GM12891 (cell line): ENCODE results near the gene HKDC1.

Experiments used
- POLR2A ChIP-seq: IDR thresholded peaks from 2 replicates; pipeline ENCODE4 v1.6.1; 2011; ENCODE audit warnings: low read depth, low read length, control low read depth
- POLR2AphosphoS5 ChIP-seq: IDR thresholded peaks from 2 replicates; pipeline ENCODE4 v1.6.1; 2011; ENCODE audit warnings: low read depth, low read length, control low read depth
- SPI1 ChIP-seq: IDR thresholded peaks from 2 replicates; pipeline ENCODE4 v1.6.1; 2011; ENCODE audit warnings: low read depth, low read length, control low read depth
- TAF1 ChIP-seq: IDR thresholded peaks from 2 replicates; pipeline ENCODE4 v1.6.1; 2011; ENCODE audit warnings: low read depth, low read length, control low read depth

- TF ChIP-seq POLR2AphosphoS5, result no peak
- TF ChIP-seq POLR2A, result no peak
- no peak for TF ChIP-seq TAF1
- no peak for TF ChIP-seq SPI1
These were observed 21.4 kb downstream of the HKDC1 start for GRCh38 chr10:69241575-69241974.
